KG1 (cell line): ENCODE data around the gene PRKCE.
"Not testable (repeated sequence)": the region's sequence is repeated elsewhere in the genome, so short reads cannot be mapped to it uniquely, and the experiment has no call there.

Source experiments
- DNase-seq: peaks from one replicate; lab custom pipeline; 2025; lab: John Stamatoyannopoulos, UW

The PRKCE gene

DNA sequence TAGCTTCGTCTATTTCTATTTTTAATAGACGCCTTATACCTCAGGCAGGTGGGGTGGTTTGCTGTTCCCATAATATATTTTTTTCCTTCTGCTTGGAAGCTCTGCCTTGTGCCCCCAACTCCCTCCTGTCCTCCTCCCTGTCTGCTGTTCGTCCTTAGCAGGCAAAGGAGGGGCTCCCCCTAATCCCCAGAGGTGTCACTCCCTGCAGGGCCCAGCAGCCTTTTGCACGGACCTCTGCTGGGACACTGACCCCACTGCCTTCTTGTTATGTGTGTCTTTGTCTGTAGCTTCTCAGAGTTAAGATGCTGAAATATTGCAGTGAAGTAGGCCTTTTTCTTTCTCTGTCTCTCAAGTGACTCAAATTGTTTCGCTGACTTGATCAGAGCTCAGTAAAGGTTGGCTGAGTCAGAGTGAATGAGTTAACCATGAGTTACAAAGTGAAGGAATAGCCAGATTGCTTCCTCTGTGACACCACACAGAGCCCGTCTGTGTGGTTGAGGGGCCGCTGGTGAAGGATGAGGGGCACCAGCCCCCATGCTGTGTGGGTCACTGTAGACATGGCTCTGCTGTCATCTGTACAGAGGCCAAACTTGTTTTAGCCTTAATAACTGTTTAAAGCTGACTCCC lies 47.7 kb downstream of the PRKCE start:
- no peak for DNase-seq

- DNase-seq, result no peak
Measured at GRCh38 chr2:45700407-45701013, 49.0 kb downstream of the PRKCE start.

GRCh38 chr2:45705233-45705632 lies 53.8 kb downstream of the PRKCE start:
- DNase-seq, result no peak

DNA sequence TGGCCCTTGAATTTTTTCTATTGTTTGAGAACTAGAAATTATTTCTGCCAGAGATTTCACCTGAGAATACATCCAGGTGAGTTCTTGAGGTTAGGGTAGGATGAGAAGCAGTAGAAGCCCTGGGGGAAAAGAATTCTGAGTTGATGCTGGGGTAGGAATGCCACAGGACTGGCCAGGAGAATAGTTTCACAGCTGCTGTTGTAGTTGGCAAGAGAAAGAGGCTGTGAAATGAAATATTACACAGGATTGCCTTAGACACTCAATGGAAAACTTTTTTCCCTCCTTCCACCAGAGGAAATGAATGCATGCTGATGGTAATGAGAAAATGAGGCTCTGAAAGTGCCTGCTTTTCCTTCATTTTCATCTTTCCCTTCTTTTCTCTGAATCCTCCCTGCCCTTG lies 54.6 kb downstream of the PRKCE start:
- DNase-seq, result no peak

DNA sequence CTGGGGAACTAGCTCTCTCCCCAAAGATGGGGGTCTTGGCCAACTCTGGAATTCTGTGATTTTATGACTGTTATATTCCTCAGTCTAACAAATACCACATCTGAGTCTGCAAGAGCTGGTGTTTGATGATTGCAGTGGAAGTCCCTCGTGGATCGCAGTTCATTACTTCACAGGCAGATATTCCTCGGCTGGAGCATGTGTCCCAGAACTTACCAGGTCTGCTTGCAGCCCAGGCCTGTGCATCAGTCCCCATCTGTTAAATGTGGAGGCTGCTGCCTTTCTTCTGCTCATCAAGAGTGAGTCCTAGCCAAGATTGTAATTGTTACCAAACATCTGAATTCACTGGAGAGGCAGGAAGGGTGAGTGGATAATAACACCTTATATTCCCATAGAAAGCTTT lies 55.5 kb downstream of the PRKCE start:
- DNase-seq, result no peak

GRCh38 chr2:45707661-45708060 lies 56.2 kb downstream of the PRKCE start:
- DNase-seq, result no peak

DNA sequence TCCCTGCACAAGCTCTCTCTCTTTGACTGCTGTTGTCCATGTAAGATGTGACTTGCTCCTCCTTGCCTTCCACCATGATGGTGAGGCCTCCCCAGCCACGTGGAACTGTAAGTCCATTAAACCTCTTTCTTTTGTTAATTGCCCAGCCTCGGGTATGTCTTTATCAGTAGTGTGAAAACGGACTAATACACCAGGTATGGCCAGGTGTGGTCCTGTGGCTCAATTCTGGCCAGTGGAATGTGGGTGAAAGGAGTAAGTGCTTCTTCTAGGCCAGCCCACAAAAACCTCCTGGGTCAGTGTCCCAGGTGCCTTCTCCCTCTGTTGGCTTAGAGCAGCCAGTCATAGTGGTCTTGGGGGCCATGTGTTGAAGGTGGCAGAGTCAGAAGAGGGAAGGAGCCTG lies 57.0 kb downstream of the PRKCE start:
- DNase-seq, result no peak

DNA sequence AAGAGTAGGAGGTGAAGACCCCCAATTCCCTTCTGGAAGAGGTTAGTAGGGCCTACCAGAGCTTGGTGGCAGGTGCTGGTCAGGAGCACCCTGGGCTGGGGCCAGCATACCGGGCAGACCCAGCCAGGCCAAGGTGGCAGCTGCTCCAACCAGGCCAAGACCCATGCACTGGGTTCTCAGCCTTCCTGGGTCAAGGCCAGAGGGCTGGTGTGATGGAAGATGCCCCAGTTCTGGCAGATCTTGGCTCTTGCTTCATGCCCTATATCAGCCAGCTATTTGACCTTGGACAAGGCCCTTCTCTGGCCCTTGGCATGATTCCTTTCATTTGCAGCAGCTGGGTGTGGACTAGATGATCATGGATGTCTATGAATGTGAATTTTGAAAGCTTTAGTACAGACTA lies 57.7 kb downstream of the PRKCE start:
- no peak for DNase-seq

DNA sequence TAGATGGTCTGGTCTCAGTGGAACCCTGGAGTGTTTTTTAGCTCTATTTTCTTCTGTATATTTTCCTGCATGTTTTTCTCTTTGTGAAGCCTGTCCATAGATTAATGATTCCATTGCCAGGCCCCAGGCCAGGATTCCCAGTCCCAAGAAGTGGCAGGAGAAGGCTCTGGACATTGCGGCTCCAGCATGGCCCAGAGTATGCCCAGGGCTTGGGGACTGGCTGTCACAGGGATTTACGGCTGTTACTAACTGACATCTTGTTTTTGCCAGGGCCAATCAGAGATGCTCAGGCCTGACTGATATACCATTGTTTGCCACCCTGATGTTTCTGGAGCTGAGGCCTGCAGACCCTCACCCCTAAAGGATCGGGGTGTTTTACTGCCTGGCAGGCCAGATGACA lies 59.0 kb downstream of the PRKCE start:
- no peak for DNase-seq

GRCh38 chr2:45711224-45711623 lies 59.7 kb downstream of the PRKCE start:
- DNase-seq, result no peak

DNA sequence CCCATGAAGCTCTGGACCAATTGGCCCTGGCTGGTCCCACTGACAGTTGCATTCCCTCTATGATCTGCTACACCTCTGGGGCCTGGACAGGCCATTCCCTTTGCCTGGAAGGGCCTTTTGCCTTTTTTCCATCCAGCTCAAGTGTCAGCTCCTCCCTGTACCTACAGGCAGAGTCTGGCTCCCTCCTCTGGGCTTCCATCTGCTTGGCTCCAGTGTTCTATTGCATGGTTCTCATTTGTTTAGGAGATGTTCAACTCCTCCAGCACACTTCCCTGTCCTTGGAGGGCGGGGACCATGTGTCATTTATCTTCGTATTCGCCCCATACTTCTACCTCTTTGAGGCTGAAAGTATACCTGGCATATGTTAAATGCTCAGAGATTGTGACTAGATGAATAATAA lies 61.1 kb downstream of the PRKCE start:
- no peak for DNase-seq

GRCh38 chr2:45713136-45713535 lies 61.7 kb downstream of the PRKCE start:
- no peak for DNase-seq

GRCh38 chr2:45713591-45713990 lies 62.1 kb downstream of the PRKCE start:
- no peak for DNase-seq

- DNase-seq, result no peak
Measured at GRCh38 chr2:45714679-45715078, 63.2 kb downstream of the PRKCE start.

GRCh38 chr2:45715601-45716379 lies 64.3 kb downstream of the PRKCE start:
- DNase-seq, result no peak

- not testable (repeated sequence) for DNase-seq
Measured at GRCh38 chr2:45716432-45716831, 65.0 kb downstream of the PRKCE start.

DNA sequence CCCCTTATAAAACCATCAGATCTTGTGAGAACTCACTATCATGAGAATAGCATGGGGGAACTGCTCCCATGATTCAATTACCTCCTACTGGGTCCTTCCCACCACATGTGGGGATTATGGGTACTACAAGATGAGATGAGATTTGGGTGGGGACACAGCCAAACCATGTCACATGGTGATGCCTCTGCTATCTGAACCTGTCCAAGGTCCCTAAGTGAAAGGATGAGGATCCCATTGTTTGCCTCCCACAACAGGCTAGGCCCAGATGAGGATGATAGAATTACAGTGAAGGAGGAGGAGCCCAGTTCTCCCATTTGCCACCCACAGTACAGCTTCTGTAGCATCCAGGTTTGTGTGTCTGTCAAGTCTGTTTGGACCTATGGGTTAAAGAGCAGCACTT lies 65.4 kb downstream of the PRKCE start:
- no peak for DNase-seq

GRCh38 chr2:45720210-45720609 lies 68.7 kb downstream of the PRKCE start:
- no peak for DNase-seq

DNA sequence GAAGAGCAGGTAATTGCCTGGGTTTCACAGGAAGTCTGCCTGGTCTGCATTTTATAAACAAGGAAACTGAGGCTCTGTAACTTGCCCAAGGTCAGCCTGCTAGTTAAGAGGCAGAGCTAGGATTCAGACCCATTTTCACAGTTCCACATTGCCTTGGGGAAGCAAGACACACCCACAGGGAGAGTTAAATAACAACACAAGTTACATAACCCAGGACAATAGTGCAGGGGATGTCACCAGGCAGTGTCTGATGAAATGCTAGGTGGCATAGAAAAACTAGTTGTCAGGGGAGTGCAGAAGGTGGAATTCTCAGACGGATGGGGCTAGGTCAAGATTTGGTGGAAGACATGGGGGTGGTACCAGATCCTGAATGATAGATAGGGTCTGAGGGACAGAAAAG lies 69.7 kb downstream of the PRKCE start:
- no peak for DNase-seq

- DNase-seq, result no peak
Measured at GRCh38 chr2:45722477-45722876, 71.0 kb downstream of the PRKCE start.

- no peak for DNase-seq
Measured at GRCh38 chr2:45723857-45724256, 72.4 kb downstream of the PRKCE start.

DNA sequence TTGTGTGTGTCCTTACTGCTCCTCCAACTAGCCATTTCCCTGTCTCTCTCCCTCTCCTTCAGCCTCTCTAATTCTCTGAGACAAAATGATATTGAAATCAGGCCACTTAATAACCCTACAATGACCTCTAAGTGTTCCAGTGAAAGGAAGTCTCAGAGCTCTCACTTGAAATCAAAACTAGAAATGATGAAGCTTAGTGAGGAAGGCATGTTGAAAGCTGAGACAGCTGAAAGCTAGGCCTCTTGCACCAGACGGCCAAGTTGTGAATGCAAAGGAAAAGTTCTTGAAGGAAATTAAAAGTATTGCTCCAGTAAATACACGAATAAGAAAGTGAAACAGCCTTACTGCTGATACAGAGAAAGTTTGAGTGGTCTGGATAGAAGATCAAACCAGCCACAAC lies 72.9 kb downstream of the PRKCE start:
- no peak for DNase-seq

- DNase-seq, result no peak
Measured at GRCh38 chr2:45725731-45726130, 74.3 kb downstream of the PRKCE start.

- no peak for DNase-seq
Measured at GRCh38 chr2:45726188-45726587, 74.7 kb downstream of the PRKCE start.
